GM21786 (cell line): ENCODE data around the gene LARGE1.
"Not testable (repeated sequence)": the region's sequence is repeated elsewhere in the genome, so short reads cannot be mapped to it uniquely, and the experiment has no call there.

Experiments used
- ATAC-seq: cut with Tn5 transposase; IDR thresholded peaks from one replicate; pipeline ENCODE4 v1.9.1; 2021; ENCODE audit not compliant: unreplicated experiment

The LARGE1 gene

DNA sequence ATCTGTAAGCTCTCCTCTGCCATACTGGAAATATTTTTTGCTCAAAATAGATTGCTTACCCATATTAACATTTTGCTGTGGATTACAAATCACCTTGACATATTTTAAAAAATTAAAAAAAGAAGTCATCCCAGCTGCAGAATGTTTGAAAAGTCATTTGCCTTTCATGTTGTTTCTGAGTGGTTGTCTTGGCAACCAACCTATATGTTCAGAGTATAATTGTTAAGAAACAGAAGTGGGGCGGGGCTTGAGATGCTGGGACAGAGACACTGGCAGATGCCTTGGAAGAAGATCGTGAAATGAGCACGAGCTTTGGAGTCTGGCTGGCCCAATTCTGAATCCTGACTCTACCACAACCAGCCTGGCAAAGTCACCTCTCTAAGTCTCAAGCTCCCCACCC lies 348.2 kb downstream of the LARGE1 start:
- no peak for ATAC-seq

DNA sequence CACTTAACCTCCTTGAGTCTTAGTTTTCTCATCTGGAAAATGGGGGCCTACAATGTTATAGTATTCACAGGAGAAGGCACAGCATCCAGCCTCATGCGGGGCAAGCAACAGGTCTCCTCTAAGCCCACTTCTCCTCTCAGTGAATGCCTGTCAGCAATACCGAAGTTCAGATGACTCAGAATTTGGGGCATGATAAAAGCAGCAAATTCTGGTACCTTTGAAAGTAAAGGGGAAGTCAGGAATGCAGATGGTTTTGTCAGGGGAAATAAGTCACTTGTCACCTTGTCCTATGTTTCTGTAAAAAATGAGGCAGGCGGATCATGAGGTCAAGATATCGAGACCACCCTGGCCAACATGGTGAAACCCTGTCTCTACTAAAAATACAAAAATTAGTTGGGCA lies 350.2 kb downstream of the LARGE1 start:
- no peak for ATAC-seq

DNA sequence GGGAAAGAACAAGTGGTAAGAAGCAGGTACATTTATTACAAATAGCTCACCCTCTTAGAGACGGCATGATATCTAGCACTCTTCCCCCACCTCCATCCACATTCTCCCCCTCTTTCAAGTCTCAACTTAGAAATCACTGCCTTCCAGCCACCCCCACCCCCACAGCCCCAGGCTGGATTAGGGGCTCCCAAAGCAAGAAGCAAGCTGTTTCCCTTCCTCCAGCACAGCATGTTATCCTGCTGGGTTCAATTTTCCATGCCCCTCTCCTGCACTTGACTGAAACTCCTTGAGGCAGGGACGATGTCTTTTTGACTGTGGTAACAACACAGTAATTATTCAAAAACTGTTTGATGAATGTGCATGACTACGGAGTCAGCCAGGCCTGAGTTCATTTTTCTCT lies 350.7 kb downstream of the LARGE1 start:
- no peak for ATAC-seq

DNA sequence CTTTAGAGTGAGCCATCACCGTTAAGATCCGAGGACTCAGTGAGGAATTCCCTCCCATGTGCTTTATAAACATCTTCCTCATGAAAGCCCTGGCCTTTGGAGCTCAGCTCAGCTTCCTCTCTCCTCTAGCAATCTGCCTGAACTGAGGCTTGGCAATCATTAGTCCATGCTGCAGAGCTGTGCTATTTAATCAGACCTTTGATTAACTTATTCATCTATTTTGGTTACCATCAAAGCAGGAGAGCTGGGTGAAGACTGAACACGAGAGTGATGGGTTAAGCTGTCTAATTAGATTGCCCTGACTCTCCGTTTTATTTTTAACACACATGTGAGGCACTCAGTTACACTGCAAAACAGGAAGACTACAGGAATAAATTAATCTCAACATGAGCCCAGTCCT lies 351.3 kb downstream of the LARGE1 start:
- no peak for ATAC-seq

DNA sequence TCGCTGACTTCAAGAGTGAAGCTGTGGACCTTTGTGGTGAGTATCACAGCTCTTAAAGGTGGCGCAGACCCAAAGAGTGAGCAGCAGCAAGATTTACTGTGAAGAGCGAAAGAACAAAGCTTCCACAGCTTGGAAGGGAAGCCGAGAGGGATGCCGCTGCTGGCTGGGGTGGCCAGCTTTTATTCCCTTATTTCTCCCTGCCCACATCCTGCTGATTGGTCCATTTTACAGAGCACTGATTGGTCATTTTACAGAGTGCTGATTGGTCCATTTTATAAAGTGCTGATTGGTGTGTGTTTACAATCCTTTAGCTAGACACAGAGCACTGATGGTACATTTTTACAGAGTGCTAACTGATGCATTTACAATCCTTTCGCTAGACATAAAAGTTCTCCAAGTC lies 353.8 kb downstream of the LARGE1 start:
- ATAC-seq: not testable (repeated sequence)

DNA sequence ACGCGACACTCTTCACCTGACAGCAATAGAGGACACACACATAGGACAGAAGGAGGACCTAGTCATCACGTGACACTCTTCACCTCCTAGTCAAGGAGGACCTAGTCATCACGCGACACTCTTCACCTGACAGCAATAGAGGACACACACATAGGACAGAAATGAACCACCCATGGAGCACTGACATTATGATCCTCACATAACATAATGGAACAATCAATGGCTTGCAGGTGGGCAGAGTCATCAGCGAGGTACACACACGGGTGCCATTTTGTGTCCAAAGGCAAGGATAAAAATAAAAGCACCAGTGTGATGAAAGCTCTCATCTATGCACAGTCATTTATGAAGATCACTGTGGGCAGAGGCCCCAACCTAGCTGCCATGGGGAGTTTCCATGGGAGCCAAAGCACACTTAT lies 354.7 kb downstream of the LARGE1 start:
- ATAC-seq: no peak

DNA sequence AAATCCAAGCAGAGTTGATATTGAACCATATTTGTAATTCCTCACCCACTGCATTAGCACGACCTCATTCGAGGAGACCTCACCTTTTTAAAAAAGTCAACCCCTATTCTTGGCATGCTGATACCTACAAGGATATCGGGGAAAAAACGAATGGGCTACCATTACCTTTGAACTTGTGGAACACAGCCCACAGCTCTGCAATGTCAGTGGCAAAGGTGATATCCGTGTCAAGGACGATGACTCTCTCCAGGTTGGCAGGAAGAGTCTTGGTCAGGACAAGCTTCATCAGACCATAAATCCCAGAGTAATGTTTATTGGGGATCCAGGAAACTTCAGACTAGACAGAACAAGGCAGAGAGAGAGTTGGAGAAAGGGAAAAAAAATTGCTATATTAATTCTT lies 355.6 kb downstream of the LARGE1 start:
- no peak for ATAC-seq

DNA sequence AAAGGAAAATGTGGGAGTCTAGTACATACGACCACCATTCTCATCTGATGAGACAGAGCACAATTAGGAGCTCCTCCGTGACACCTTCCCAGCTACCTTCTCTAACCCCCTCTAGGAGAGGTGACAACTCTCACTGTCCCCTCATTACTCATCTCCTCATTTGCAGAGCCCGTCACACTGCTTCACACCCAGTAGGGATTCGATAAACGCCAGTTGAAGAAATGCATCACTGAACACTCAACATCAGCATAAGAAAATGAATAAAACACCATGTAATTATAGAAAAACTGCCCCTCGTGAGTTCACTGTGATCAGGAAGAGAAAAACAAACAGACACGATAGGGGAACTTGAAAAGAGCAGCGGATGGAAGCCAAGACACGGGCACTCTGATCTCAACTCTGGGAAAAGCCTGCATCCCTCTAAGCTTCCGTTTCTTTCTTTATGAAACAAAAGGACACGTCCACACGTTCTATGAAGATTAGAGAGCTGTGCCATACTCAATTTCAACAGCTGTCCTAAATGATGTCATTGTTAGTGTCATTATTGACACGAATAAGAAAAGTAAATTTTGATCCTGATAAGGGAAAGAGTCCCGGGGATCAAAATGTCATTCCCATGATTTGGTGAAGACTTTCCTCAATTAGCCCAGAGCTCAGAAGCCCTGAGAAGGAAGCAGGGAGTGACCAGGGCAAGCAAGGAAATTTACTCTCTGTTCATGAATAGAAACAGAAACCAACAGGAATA lies 356.9 kb downstream of the LARGE1 start:
- no peak for ATAC-seq

DNA sequence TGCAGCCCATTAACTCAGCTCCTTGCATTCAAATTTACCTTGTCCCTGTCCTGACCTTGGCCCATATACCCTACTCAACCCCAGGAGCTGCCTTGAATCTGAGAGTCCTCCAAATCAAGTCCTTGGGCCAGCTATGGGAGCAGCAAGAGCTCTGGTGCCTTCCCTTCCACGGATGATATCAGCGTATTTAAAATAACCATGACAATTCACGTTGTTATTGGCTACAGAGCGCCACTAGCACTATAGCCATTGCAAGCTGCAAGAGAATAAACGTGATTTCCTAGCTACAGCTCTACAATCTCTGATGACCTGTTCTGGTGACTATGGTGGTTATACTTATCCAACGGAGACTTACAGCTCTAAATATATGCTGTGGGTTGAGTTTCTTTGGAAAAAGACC lies 357.8 kb downstream of the LARGE1 start:
- ATAC-seq: no peak

DNA sequence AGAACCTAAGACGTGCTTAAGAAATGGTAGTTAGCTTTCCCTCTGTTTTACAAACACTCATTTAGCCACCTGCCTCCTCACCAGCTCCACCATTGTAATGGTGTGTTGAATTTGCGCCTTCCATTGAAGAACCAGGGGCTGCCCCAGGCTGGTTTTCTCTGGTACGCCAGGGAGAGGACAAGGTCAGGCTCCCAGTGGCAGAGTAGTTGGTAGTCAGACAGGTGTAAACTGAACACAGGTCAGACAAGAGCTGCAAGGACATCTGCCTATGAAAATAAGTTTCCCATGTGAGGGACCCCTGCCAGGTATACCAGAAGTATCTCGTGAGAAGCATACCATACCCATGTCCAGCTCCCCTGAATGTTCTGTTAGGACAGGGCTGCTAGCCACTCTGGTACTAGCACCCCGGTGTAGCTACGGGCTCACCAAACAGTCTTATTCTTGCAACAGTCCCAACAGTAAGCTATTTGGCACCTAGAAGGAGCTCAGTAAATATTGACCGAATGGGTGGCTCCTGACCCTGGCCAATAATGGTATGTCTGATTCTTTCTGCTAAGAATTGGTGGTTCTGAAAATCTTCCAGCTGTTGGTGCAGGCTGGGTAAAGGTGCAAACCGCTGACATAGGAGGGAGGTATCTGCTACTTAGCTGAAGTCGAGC lies 359.0 kb downstream of the LARGE1 start:
- no peak for ATAC-seq

DNA sequence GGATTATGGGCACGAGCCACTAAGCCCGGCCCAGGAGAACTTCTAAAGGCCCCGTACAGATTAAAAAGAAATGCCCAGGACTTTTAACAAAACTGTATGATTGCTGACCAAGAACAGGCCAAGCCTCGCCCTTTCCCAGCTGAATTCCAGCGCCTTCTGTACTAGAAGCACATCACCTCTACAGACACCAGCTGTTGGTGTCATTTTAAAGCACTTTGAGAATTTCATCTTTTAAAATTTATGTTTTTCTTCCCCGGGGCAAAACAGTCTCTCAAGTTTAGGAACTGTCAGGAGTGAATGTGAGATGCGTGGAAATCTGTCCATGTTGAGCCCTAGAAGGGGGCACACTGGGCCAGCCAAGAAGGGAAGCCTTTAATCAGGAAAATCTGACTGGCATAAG lies 362.4 kb downstream of the LARGE1 start:
- ATAC-seq: no peak

DNA sequence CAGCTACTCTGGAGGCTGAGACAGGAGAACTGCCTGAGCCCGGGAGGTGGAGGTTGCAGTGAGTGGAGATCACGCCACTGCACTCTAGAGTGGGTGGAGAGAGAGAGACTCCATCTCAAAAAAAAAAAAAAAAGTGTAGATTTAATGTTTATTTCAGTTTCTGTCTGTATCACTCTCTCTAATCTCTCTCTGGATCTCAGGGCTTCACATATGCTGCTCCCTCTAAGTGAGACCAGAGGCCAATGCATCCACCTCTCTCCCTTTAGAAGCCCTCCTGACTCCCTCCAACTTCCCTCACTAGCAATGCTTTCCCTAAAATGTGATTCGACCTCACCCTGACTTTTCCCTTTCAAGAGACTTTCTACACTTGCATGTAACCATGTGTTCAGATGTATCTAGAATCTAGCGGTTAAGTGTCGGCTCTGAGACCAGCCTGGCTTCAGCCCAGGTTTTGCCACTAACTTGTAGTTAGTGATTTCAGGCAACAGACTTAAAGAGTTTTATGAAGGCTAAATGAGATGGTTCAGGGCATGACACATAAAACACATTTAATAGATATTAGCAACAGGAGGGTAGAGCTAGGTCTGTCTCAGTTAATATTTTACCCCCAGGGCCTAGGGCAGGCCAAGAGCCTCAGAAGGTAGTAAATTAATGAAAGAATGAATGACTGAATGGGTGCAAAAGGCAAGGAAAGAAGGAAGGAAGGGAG lies 364.3 kb downstream of the LARGE1 start:
- no peak for ATAC-seq

DNA sequence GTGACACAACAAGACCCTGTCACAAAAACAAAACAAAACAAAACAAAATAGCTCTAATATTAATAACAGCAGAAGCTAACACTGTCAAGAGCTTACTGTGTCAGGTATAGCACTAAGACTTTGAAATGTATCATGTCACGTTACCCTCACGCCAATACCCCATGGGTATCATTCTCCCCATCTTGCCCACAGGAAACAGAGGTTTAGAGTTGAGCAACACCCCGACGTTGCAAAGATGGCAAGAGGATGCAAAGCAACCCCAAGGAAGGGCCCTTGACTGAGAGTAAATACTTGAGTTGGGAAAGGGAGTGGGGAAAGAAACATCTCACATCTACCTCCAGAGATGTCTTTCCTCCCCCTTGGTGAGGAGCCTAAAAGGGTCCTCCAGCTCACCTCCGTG lies 366.8 kb downstream of the LARGE1 start:
- ATAC-seq: no peak

DNA sequence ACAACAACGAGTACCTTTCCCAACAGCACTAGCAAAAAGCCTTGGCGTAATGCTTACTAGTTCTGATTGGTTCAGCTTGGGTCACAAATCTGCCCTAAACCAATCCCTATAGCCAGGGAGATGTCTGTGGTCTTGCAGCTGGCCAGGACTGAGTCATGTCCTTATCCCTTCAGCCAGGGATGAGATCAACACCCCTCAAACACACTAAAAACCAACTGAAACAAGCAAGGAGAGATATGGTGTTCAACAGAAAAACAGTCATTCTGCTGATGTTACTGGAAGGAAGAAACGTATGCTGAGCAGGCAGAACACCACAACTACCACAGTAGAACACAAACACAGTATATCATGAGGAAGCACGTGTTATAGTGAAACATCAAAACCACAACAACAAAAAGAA lies 375.6 kb downstream of the LARGE1 start:
- ATAC-seq: no peak

DNA sequence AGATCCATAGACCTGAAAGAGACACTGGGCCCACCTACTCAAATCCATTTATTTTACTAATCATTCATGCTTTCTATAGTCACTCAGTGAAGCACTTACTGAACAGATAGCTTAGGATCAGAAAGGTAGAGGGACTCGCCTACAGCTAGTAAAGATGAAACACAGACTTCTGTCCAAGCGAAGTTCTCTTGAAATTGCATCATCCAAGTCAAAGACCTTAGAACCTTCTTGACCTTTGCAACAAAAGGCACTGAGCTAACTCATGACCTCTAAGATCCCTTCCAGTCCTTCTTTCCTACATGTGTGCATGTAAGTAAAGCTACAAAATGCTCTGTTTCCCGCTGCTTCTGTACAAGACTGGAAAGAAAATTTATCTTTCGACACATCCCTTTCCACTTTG lies 377.6 kb downstream of the LARGE1 start:
- no peak for ATAC-seq

DNA sequence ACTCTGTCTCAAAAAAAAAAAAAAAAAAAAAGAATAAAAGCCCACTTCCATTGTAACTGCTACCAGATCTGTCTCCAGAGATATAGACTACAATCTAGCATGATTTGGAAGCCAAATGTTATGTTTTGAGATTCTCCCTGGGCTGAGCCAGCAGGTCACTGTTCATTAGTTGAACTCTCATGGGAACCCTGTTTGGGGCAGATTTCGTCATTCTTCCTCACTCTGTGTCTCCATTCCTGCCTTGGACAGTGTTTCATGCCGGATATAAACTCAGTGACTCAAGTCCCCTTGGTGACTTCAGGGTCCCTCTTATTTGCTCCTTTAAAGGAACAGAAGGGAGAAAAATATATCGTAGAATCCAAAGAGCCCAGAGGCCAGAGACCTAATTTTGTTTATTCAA lies 378.1 kb downstream of the LARGE1 start:
- no peak for ATAC-seq

DNA sequence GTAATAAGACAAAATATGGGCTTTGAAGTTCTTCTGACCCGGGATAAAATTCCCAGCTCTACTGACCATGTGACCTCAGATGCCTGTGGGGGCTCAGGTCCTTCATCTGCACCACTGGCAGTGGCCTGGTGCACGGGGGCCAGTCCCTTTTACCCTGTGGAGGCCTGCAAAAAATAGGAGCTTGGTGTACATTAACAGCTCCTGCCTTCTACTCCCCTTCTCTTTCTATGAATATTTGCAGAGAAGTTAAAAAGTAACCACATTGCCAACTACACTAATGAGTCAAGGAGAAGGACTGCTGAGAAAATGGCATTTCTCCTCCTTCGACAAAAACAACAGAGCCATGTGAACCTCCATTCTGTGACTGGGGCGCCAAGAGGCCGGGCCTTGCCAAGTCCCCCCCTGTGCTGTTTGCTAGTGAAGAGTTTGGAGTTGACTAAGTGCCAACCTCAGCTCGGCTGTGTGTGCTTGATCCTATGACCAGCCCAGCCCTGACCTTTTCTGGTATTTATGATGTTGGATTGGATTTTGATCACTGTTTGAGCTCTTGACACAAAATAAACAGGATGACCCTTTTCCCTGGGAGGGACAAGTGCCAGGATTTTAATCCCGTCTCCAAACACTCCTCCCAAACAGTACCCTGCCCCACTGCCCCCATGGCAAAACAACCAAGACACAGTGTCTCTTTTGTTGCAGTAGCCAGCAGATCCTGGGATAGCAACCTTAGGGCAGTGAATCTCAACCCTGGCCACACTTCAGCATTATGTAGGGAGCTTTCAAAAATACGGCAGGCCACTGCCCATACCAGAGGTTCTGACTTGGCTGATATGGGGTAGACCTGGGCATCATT lies 380.1 kb downstream of the LARGE1 start:
- no peak for ATAC-seq

DNA sequence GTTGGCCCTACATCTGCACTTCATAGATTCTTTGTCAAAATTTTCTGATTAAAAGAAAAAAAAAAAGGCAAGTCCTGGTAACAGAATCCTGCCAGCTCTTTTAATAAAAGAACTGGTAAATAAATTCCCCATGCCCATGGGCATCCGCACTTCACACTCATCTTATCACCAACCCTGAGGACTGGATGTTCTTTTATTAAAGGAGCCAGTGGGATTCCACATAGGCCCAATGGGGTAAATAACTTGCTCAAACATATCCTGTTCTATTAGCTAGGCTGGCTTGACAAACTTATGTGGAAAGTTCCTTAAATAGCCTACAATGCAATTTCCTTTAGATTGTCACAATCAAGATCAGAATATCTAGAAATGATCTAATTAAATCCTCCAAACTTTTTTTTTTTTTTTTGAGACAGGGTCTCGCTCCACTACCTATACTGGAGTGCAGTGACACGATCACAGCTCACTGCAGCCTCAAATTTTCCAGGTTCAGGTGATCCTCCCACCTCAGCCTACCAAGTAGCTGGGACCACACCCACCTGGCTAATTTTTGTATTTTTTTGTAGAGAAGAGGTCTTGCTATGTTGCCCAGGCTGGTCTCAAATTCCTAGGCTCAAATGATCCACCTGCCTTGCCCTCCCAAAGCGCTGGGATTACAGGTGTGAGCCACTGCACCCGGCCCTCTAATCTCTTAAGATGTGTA lies 380.9 kb downstream of the LARGE1 start:
- no peak for ATAC-seq

DNA sequence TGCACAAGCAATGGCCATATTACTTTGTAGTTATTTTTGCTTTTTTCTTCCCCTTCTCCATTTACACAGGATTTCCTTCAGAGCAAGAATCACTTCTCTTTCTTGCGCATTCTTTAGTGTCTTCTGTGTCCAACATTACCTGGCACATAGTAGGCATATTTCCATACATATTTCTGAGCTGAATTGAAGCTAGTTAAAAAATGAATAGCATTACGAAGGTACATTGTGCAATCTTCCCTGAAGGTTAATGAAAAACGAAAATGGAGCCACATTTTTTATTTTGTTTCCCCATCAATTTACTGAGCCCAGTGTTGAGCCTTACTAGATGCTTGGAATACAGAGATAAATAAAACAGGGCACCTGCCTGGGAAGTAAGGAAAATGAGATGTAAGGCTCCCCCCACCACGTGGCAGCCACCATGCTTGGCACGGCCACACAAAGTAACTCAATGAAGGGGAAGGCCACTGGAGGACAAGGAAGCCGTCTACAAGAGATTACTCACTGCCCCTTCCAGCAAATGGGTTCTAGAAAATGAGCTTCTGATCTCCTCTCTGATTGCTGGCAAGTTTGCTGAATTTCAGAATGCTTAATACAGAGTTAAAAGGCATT lies 381.9 kb downstream of the LARGE1 start:
- ATAC-seq: no peak

DNA sequence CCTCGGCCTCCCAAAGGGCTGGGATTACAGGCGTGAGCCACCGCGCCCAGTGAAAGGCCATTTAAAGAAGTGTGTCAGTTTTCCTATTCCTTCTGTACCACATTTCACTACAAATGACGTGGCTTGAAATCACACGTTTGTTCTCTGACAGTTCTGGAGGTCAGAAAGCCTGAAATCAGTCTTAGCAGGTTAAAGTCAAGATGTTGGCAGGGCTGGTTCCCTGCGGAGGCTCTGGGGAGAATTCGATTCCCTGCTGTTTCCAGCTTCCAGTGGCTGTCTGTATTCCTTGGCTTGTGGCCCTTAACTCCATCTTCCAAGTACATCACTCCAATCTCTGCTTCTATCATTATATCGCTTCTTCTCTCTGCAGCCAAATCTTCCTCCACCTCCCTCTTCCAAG lies 383.2 kb downstream of the LARGE1 start:
- ATAC-seq: no peak
